Motor neuron (in vitro differentiated cells): Measurements from ENCODE around the gene NBDY. TPM values are rescaled to one million over a fixed set of nuclear protein-coding genes. Genes with fewer than 3 reads are reported as not detected.

Experiments used
- ATAC-seq, 8 experiments: fragments of 200-7000 bp; cut with Tn5 transposase; replicated peaks in 6 of 8; 2 replicates each; pipeline ENCODE4 v1.8.0; 2021; ENCODE audit warnings: mild to moderate bottlenecking in 8 of 8, moderate library complexity in 8 of 8
- H3K27ac ChIP-seq, 2 donors: fragments of 250-450 bp; sonication (Bioruptor Pico); 2 replicates each; pipeline ENCODE4 v1.9.0; 2021; ENCODE audit warnings: antibody characterized with exemption in 2 of 2, mild to moderate bottlenecking in 2 of 2, moderate library complexity in 1 of 2
- H3K4me1 ChIP-seq, 2 donors: fragments of 250-450 bp; sonication (Bioruptor Pico); replicated peaks in 1 of 2; 2 replicates each; pipeline ENCODE4 v1.6.1; 2021; ENCODE audit warnings: antibody characterized with exemption in 2 of 2, mild to moderate bottlenecking in 2 of 2, moderate library complexity in 1 of 2
- H3K4me3 ChIP-seq, 5 donors: fragments of 250-450 bp; sonication (Bioruptor Pico); 2 replicates each; pipeline ENCODE4 v1.9.0; 2021; ENCODE audit warnings: antibody characterized with exemption in 5 of 5, mild to moderate bottlenecking in 5 of 5, moderate library complexity in 4 of 5
- WGBS, 10 experiments: fragments of 450-650 bp; shearing (Covaris generic); methylation state at CpG; one replicate each; pipeline ENCODE4 v1.0.0; 2022; 5-methylcytosine and 5-hydroxymethylcytosine counted together
- in situ Hi-C, 9 experiments: fragments of 400-800 bp; cut with MboI; loops; one replicate each; pipeline ENCODE4 v1.15.0; 2021; ENCODE audit warnings: low sequenced_read_pairs in 9 of 9, low pct_unique_long_range_greater_than_20kb in 2 of 9; ENCODE audit not compliant: unreplicated experiment in 9 of 9
- total RNA-seq, 8 experiments: library from RNA; unstranded; fragments of 300-600 nt; gene quantifications; 2 replicates each; pipeline versions ENCODE4 v1.2.3 to v1.2.4, GENCODE V29; 2022

NBDY gene
- total RNA-seq, 8 experiments from 2014 or later, result 32.8 to 67.9 (median 48.5) TPM

DNA sequence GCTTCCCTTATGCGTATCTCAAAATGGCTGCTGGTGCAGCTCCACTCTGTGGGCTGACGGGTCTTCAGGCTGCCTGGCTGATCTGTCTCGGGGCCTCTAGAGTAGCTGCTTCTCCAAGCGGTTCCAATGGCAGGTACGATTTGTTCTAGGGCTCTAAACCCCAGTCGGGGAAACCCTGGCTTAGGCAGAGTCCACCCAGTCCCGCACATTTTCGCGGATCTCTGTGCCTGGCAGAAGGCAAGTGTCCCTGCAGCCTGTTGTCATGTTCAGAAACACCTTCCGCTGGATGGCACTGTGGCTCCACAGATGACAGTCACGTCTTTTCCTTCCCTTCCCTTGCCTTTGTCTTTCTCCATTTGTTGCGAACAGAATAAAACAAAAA is 54.4 kb downstream of the NBDY start:
- in situ Hi-C loops, result no loop called here
- ATAC-seq, result no peak
- Histone ChIP-seq H3K4me3 (no peak overlapping the region), H3K4me1 (no peaks in the 10 kb centered on the region), H3K27ac (no peak overlapping the region)
- 40 to 84% (median 77%) methylated on average over 2 to 8 of the region's 12 CpGs; no CpG with 5 or more reads in 7 of the 10 experiments for WGBS, 10 experiments

DNA sequence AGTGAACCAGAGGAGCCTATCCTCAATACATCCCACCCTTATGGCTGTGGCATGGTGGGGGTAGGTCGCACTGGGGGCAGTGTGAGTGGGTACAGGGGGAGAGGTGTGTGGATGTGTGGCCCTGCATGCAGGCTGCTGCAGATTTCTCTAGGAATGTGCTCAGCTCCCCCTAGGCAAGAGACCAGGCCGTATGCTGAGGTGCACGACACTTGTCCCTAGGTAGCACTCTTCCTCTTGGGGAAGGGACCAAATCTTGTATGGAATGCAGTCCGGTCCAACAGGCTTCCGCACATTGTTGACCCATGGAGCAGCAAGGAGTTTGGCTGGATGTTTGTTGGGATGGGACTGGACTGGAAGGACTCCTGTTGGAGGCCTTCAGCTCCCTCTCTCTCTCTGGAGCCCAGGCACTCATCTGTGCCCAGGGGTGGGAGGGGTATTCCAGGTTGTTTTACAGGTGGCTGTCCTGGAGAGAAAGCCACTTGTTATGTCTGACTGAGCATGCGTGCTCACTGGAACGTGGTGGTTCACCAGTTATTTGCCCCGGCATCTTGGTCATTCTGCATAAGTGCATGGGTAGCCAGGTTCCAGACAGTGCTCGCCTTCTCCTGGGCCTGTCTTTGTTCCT is 55.1 kb downstream of the NBDY start:
- in situ Hi-C loops, result no loop called here
- no peak for ATAC-seq
- Histone ChIP-seq H3K27ac (no peak overlapping the region), H3K4me3 (no peak overlapping the region), H3K4me1 (no peaks in the 10 kb centered on the region)
- 86 to 100% methylated on average over 1 to 3 of the region's 9 CpGs; no CpG with 5 or more reads in 8 of the 10 experiments for WGBS, 10 experiments

DNA sequence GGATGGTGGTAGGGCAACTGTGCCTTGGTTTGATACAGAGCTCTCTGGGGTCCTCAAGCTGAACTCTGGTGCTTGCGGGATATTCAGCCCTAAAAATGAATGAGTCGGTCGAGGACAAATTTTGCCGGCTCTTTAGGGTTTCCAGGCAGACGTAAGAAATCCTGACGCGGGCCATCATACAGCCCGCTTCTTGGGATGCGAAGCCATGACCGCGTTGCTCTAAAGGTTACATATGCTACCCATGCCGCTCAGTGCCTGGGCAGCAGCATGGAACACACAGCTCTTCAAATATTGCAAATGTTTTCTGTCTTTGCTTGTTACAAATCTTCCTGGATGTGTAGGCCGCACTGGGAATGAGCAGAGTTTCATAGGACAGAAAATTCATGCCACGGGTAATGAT is 55.6 kb downstream of the NBDY start:
- no peak overlapping the region for H3K4me3 ChIP-seq
- H3K4me1 ChIP-seq, result no peaks in the 10 kb centered on the region
- ATAC-seq, result no peak
- H3K27ac ChIP-seq, result no peak overlapping the region
- WGBS, 10 experiments, result 80 to 100% (median 94%) methylated on average over 3 to 14 of the region's 14 CpGs; no CpG with 5 or more reads in 7 of the 10 experiments
- in situ Hi-C loops, result no loop called here

DNA sequence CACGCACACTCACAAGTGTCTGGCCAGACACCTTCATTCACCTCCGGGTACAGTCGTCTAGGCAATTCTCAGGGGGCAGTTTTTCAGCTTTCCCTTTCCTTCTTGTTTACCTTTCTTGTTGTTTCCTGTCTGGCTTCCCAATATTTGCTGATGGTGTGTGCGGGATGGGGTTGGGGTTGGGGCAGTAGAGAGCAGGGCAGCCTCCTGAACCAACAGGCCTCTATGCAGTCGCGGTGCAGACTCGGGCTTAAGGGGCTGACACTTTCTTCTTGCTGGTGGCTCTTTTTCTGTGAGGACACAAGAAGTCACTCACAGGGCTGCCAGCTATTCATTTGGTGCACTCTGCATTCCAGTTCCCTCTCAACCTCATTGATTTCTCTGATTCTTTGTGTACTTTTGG is 56.4 kb downstream of the NBDY start:
- in situ Hi-C loops, result no loop called here
- WGBS, 10 experiments, result 80% methylated on average over 1 of the region's 7 CpGs; no CpG with 5 or more reads in 9 of the 10 experiments
- no peak for ATAC-seq
- Histone ChIP-seq H3K4me3 (no peak overlapping the region), H3K27ac (no peak overlapping the region), H3K4me1 (no peaks in the 10 kb centered on the region)

DNA sequence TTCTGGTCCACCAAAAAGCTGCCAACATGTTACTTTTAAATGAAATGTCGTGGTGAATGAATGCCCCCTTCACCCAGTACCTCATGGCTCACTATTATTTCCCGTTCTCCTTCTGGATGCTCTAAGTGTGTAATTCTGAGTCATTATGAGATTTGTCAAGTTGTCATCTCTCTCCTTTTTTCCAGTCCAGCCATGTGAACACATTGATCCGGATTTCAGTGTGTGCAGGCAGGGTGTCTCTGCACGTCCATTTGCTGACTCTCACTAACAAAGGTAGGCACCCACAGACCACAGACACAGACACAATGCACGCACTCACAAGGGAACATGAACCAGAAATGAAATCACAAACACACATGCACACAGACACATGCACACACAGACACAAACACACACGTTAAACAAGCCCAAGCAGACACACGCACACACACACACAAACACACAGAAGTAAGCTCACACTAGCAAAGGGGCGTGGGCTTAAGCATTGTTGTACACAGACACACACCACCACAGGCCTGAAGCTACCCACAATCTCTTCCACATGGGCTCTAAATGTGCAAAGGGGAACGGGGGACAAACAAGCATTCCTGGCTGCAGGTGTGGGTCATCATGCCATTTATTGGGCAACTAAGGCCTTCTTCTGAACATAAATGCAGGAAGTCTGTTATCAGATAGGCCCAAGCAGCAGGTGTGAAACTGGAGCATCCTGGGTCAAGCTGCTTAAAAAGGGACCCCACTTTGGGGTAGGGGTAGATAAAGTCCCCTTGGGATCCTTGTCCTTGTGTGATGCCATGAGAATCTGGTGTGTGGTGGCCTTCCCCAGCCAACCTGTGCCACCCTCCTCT is 58.1 kb downstream of the NBDY start:
- WGBS, 10 experiments, result 36 to 100% (median 83%) methylated on average over 1 to 8 of the region's 9 CpGs; no CpG with 5 or more reads in 4 of the 10 experiments
- Histone ChIP-seq H3K4me1 (no peaks in the 10 kb centered on the region), H3K27ac (no peak overlapping the region), H3K4me3 (no peak overlapping the region)
- ATAC-seq, result peak in 1 of 8 experiments; percentile 22
- in situ Hi-C loops, result no loop called here

DNA sequence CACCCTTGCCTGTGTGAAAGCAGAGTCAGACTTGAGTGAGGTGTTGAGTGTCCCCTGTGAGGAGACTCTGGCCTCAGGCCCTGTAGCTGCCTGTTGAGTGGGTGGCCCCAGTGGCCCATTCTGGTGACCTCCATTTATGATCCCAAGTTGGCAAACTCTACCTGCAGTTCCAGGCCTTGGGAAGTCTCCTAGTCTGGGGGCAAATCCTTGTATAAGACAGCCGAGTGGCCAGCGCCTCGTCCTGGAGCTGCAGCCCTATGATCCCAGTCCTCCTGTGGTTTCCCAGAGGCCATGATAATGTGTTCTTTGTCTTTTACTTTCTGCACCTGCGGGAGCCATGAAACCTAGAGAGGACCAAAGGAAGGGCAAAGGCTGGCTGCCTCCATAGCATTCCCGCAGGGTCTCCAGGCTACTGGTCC is 58.7 kb downstream of the NBDY start:
- in situ Hi-C loops, result no loop called here
- no peak for ATAC-seq
- Histone ChIP-seq H3K4me3 (no peak overlapping the region), H3K27ac (no peak overlapping the region), H3K4me1 (no peaks in the 10 kb centered on the region)
- 60 to 100% (median 90%) methylated on average over 1 to 2 of the region's 5 CpGs; no CpG with 5 or more reads in 7 of the 10 experiments for WGBS, 10 experiments

DNA sequence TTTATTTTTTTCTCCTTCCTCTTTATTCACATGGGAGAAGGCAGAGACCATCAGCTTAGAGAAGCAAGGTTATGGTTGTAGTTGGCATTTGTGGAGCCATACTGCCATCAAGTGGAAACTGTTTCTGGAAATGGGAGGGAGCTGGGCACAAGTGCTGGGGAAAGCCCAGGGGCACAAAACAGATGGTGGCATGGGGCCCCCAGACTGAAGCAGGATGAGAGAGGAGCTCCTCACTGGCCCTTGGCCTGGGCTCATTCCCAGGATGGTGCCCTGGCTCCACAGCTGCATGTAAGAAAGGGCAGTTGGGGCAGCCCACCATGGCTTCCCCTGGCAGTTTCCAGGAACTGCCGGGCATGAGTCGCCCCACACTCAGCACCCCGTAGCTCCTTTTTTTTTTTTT is 59.2 kb downstream of the NBDY start:
- Histone ChIP-seq H3K4me3 (no peak overlapping the region), H3K4me1 (no peaks in the 10 kb centered on the region), H3K27ac (no peak overlapping the region)
- ATAC-seq, result no peak
- in situ Hi-C loops, result no loop called here
- WGBS, 10 experiments, result 13% methylated on average over 3 of the region's 3 CpGs; no CpG with 5 or more reads in 9 of the 10 experiments

DNA sequence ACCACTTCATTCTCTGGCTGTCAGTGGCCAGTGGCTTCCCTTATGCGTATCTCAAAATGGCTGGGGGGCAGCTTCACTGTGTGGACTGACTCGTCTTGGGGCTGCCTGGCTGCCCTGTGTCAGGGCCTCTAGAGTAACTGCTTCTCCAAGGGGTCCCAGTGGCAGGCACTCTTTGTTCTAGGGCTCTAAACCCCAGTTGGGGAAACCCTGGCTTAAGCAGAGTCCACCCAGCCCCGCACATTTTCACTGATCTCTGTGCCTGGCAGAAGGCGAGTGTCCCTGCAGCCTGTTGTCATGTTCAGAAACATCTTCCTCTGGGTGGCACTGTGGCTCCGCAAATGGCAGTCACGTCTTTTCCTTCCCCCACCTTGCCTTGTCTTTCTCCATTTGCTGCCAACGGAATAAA is 59.7 kb downstream of the NBDY start:
- 63% methylated on average over 4 of the region's 7 CpGs; no CpG with 5 or more reads in 9 of the 10 experiments for WGBS, 10 experiments
- in situ Hi-C loops, result no loop called here
- H3K4me1 ChIP-seq, result no peaks in the 10 kb centered on the region
- H3K27ac ChIP-seq, result no peak overlapping the region
- H3K4me3 ChIP-seq, result no peak overlapping the region
- peak in 1 of 8 experiments; percentile 45 for ATAC-seq

DNA sequence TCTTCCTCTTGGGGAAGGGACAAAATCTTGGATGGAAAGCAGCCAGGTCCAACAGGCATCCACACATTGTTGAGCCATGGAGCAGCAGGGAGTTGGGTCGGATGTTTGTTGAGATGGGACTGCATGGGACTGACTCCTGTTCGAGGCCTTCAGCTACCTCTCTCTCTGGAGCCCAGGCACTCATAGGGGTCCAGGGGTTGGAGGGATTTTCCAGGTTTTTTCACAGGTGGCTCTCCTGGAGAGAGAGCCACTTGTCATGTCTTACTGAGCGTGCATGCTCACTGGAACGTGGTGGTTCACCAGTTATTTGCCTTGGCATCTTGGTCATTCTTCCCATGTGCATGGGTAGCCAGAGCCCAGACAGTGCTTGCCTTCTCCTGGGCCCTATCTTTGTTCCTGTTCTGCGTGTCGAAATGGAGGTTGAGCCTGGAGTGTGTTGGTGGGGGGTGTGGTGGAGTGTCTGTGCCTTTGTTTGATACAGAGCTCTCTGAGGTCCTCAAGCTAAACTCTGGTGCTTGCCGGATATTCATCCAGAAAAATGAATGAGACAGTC is 60.6 kb downstream of the NBDY start:
- no peak overlapping the region for H3K27ac ChIP-seq
- no peak for ATAC-seq
- H3K4me3 ChIP-seq, result no peak overlapping the region
- in situ Hi-C loops, result no loop called here
- WGBS, 10 experiments, result 44 to 93% methylated on average over 2 to 6 of the region's 7 CpGs; no CpG with 5 or more reads in 8 of the 10 experiments
- no peaks in the 10 kb centered on the region for H3K4me1 ChIP-seq

DNA sequence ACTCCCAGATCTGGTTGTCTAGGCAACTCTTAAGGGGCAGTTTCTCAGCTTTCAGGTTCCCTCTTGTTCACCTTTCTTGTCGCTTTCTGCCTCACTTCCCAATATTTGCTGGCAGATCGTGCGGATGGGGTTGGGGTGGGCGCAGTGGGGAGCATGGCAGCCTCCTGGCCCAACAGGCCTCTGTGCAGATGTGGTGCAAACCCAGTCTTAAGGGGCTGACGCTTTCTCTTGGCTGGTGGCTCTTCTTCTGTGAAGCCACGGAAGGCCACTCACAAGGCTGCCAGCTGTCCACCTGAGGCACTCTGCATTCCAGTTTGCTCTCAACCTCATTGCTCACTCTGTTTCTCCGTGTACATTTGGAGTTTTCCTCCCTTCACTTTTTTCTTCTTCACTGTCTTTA is 61.7 kb downstream of the NBDY start:
- in situ Hi-C loops, result no loop called here
- Histone ChIP-seq H3K4me1 (no peaks in the 10 kb centered on the region), H3K27ac (no peak overlapping the region), H3K4me3 (no peak overlapping the region)
- ATAC-seq, result no peak
- WGBS, 10 experiments, result 100% methylated on average over 1 to 3 of the region's 7 CpGs; no CpG with 5 or more reads in 8 of the 10 experiments

DNA sequence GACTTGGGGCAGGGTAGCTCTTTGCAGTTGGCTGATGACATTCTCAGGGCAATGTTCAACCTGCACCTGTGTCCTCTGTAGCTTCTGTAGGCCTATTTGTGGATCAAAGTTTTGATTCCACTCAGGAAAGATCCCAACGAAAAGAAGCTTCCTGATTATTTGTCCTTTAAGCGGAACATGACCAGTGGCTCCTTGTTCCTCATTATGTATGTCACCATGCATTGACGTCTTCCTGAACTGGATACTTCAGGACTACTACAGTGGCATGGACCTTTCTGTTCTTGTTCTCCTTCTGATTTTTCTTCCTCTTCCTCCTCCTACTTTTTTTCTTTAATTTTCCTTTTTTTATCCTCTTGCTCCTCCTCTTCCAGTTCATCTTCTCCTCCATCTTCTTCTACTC is 62.4 kb downstream of the NBDY start:
- no peak for ATAC-seq
- 63 to 100% (median 85%) methylated on average over 1 to 3 of the region's 3 CpGs; no CpG with 5 or more reads in 3 of the 10 experiments for WGBS, 10 experiments
- in situ Hi-C loops, result no loop called here
- Histone ChIP-seq H3K27ac (no peak overlapping the region), H3K4me3 (no peak overlapping the region), H3K4me1 (no peaks in the 10 kb centered on the region)

DNA sequence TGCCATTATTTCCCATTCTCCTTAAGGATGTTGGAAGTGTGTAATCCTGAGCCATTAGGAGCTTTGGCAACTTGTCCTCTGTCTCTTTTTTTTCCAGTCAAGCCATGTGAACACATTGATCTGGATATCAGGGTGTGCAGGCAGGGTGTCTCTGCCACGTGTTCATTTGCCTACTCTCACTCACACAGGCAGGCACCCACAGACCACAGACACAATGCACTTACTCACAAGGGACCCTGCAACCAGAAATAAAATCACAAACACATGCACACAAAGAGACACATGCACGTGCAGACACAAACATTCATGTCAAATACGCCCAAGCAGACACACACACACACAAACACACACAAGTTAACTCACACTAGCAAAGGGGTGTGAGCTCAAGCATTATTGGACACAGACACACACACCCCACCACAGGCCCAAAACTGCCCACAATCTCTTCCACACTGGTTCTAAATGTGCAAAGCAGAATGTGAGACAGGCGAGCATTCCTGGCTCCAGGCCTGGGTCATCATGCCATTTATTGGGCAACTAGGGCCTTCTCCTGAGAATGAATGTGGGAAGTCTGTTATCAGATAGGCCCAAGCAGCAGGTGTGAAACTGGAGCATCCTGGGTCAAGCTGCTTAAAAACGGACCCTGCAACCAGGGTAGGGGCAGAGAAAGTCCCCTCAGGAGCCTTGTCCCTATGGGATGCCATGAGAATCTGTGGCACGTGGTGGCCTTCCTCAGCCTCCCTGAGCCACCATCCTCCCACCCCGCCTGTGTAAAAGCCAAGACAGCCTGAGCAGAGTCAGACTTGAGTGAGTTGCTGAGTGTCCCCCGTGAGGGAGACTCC is 63.4 kb downstream of the NBDY start:
- in situ Hi-C loops, result no loop called here

DNA sequence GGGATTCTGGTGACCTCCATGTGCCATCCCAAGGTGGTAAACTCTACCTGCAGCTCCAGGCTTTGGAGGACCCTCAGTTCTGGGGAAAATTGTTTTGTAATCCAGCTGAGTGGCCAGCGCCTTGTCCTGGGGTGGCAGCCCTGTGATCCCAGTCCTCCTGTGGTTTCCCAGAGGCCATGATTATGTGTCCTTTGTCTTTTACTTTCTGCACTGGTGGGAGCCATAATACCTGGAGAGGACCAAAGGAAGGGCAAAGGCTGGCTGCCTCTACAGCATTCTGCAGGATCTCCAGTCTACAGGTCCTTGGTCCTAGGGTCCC is 64.0 kb downstream of the NBDY start:
- no peak for ATAC-seq
- in situ Hi-C loops, result no loop called here
- WGBS, 10 experiments, result no CpG with 5 or more reads among the region's 1 CpG
- H3K4me3 ChIP-seq, result no peak overlapping the region
- H3K27ac ChIP-seq, result no peak overlapping the region
- no peaks in the 10 kb centered on the region for H3K4me1 ChIP-seq

More for the DNA sequence above, 63.4 kb downstream of the NBDY start:
- Histone ChIP-seq H3K4me3 (no peak overlapping the region), H3K4me1 (no peaks in the 10 kb centered on the region), H3K27ac (no peak overlapping the region)
- ATAC-seq, result no peak
- 21 to 100% methylated on average over 2 to 4 of the region's 8 CpGs; no CpG with 5 or more reads in 8 of the 10 experiments for WGBS, 10 experiments
